HG03469 (cell line): ENCODE measurements around the gene ANKRD22.

ENCODE experiments used
- ATAC-seq: cut with Tn5 transposase; IDR thresholded peaks from one replicate; pipeline ENCODE4 v1.9.1; 2021; ENCODE audit warnings: mild to moderate bottlenecking, moderate library complexity, moderate number of reproducible peaks; ENCODE audit not compliant: unreplicated experiment

ANKRD22 gene

GRCh38 chr10:88802523-88803285 is 48.9 kb downstream of the ANKRD22 start, which contains the start of gene LIPM:
Gene LIPM (plus strand): TSS chr10:88802730. CDS start chr10:88802897, 167 bp downstream.
- ATAC-seq, result no peak

GRCh38 chr10:88800152-88801125 is 51.2 kb downstream of the ANKRD22 start:
- no peak for ATAC-seq

GRCh38 chr10:88794731-88795130 is 56.9 kb downstream of the ANKRD22 start:
- ATAC-seq, result no peak

- no peak for ATAC-seq
These were observed 57.8 kb downstream of the ANKRD22 start for GRCh38 chr10:88793712-88794299.

GRCh38 chr10:88792661-88793060 is 59.0 kb downstream of the ANKRD22 start:
- no peak for ATAC-seq

GRCh38 chr10:88791924-88792323 is 59.7 kb downstream of the ANKRD22 start:
- no peak for ATAC-seq

GRCh38 chr10:88788924-88789323 is 62.7 kb downstream of the ANKRD22 start:
- ATAC-seq, result no peak

GRCh38 chr10:88787463-88787862 is 64.2 kb downstream of the ANKRD22 start:
- no peak for ATAC-seq

- no peak for ATAC-seq
These were observed 65.4 kb downstream of the ANKRD22 start for GRCh38 chr10:88786032-88786770.

- no peak for ATAC-seq
These were observed 67.9 kb downstream of the ANKRD22 start for GRCh38 chr10:88783724-88784123.

- no peak for ATAC-seq
These were observed 69.4 kb downstream of the ANKRD22 start for GRCh38 chr10:88782222-88782621.

GRCh38 chr10:88781206-88781605 is 70.4 kb downstream of the ANKRD22 start:
- no peak for ATAC-seq
